NCI-H345 (cell line): ENCODE measurements around the gene RASA3.

Source experiments
- DNase-seq: peaks from one replicate; lab custom pipeline; 2025; lab: John Stamatoyannopoulos, UW

The RASA3 gene

GRCh38 chr13:114019367-114019766, 113.1 kb downstream of the RASA3 start:
- no peak for DNase-seq

DNA sequence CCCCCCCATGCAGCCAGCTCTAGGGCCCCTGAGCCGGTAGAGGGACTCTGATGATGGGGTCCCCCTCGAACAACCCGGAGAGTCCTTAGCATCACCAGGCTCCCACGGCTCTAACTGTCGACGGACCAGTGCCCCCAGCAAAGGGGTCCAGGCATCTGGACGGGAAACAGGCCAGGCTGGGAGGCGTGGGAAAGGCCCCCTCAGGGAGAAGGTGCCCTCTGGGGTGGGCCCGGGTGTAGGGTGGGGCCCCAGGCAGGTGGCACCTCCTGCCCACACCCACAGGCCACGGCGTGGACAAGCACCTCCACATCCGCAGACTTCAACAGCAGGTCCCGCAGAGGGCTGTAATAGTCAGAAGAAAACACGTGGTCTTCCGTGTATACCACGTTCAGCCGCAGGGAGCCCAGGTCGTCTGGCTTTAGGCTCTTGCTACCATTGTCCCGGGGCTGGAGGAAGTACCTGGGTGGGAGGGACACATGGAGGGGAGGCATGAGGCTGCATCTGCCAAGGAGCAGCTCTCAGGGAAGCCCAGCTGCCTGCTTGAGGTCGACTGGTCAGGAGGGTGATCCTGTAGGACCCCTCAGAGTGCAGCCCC, 113.9 kb downstream of the RASA3 start:
- no peak for DNase-seq

- no peak for DNase-seq
These were observed 114.5 kb downstream of the RASA3 start for GRCh38 chr13:114017966-114018365.

GRCh38 chr13:114017028-114017630, 115.3 kb downstream of the RASA3 start:
- no peak for DNase-seq

GRCh38 chr13:114016321-114017027, 115.9 kb downstream of the RASA3 start:
- DNase-seq: no peak

- no peak for DNase-seq
These were observed 116.5 kb downstream of the RASA3 start for GRCh38 chr13:114015969-114016295.

DNA sequence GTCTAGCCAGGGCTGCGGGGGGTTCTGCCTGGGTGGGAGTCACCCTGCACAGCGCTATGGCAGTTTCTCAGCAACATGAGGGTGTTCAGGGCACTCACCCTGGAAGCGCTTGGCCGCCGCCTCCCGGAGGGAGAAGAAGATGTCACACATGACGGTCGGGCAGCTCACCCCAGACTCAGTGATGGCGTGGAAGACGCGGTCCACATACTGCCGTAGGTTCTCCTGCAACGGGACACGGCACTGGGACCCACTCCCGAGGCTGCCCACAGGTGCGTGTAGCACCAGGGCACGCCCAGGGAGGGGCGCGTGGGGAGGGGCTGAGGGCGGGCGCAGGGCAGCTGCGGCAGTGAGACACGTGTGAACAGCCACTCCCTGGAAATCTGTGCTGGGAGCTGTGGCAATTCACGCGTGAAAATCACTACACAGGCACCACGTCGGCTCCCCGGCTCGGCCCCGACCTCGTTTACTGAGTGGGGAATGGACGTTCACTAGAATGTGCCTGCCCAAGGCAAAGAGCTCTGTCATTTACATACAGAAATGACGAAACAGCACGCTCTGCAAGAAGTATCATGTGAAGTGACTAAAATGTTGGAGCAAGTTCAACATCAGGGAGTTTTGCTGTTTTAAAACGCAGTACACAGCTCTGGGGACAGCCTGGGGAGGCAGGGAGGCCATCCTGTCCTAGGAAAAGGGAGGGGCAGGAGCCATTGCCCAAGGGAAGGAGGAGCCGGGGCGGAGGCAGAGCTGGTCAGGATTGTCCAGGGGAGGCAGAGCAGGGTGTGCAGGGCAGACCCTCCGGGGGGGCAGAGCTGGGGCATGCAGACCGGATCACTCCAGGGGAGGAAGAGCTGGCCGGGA, 117.1 kb downstream of the RASA3 start:
- DNase-seq: no peak

DNA sequence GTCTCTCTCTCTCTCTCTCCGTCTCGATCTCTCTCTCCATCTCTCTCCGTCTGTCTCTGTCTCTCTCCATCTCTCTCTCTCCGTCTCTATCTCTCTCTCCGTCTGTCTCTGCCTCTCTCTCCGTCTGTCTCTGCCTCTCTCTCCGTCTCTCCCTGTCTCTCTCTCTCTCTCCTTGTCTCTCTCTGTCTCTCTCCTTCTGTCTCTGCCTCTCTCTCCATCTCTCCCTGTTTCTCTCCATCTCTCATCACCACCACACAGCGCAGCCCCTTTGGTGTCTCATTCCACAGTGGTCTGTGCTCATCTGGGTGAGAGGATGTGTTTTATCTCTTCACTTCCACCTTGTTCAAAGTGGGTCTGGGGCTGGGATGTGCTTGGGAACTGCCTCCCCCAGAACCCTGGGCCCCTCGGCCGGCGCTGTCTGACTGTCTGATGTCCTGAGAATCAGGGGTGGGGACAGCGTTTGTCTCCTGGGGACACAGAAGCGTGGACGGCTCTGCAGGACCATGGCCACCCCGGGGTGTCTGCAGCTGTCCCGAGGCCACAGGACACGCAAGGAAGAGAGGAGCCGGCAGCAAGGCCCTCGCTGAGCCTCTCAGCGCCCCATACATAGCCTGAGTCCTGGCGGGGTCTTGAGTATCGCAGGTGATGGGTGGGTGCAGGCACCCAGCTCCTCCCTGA, 118.3 kb downstream of the RASA3 start:
- no peak for DNase-seq

GRCh38 chr13:114013336-114013735, 119.1 kb downstream of the RASA3 start:
- DNase-seq: no peak

DNA sequence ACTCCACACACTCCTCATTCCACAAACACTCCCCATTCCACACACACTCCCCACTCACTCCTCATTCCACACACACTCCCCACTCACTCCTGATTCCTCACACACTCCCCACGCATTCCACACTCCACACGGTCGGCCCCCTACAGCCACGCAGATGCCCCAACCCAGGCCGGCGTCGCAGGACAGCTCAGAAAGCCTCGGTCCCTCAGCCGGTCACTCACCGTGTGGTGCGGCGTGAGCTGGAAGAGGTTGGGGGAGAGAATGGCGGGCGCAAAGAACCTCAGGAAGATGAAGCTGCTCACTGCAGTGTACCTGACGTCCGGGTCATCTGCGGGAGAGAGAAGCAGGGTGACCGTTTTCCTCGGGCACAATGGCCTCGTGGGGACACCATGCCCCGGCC, 119.5 kb downstream of the RASA3 start:
- DNase-seq: no peak

- no peak for DNase-seq
These were observed 120.3 kb downstream of the RASA3 start for GRCh38 chr13:114012141-114012540.

- no peak for DNase-seq
These were observed 121.2 kb downstream of the RASA3 start for GRCh38 chr13:114011226-114011625.

DNA sequence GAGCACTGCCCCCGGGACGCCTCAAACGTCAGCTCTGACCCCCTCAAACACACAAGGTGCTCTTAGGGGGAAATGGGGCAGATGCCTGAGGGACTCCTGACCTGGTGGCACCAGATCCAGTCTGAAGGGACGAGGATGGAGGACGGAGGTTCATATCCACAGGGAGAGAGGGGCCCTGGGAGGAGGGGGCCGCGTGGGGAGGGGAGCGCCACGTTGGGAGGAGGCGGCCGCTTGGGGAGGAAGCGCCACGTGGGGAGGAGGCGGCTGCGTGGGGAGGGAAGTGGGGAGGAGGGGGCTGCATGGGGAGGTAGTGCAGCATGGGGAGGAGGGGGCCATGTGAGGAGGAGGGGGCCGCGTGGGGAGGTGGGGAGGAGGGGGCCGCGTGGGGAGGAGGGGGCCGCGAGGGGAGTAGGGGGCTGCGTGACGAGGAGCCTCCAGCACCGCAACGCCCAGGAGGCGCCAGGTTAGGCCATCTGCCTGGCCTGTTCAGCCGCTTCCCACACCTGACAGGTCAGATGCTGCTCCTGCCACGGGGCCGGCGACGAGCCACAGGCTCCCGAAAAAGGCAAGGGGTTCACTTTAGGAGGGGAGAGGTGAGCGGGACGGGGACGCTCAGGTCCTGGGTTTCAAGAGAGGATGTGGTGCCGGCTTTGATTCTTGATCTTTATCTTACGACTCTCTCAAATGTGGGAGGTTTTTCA, 121.9 kb downstream of the RASA3 start:
- no peak for DNase-seq

DNA sequence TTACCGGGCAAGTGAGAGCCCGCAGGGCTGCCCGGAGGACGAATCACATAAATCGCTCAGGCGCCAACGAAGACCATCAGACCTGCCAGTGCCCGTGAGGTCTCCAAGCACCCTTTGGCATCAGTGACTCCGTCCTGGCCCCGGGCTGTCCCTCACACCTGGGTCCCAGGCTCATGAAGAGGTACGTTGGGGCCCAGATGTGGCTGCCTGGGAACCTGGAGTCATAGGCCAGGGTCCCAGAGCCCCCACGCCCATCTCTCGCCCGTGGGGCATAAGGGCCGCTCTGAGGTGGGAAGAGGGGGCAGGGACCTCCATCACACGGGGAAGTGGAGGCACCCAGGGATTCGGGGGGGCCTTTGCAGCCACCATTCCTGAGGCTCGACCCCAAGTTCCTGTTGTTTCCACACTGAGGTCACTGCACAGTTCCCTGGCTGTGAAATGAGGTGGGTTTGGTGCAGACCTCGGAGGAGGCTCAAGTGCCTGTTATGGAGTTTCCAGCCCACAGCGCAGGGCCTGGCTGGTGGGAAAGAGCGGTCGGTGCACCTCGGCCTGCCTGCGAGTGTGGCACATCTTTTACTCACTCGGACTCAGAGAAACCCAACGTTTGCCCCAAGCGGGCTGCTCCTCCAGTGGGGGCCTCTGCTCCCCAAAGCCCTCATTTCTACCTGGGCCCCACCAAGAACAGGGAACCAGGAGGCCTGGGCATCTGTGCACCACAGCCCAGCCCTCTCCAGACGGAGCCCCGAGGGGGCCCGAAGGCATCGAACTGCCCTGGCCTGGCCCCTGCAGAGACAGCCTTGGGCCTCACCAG, 122.6 kb downstream of the RASA3 start:
- DNase-seq: no peak

DNA sequence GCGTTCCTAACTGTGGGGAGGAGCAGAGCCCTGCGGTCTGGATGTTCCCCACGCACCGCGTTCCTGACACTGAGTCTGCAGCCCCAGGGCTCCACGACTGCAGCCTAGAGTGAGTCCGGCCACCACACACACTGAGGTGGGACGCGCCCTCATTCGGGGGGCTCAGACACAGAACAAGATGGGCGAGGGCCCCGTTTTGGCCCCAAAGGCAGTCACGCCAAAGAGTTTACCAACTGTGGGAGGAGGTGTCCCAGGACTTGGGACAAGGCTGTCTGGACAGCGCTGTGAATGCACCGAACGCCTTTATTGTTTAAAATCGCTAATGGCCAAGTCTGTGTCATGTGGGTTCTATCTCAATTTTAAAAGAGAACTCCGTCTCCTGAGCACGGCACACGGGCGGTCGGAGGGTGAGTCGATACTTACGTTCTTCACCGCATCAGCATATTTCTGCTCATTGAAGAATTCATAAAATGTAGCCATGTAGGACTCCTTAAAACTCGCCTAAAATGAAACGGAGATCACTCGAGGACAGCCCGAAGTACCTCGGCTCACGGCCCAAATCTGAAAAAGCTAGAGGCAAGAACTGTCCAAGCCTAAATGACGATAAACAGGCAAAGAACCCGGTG, 123.3 kb downstream of the RASA3 start:
- no peak for DNase-seq

GRCh38 chr13:114007566-114007965, 124.9 kb downstream of the RASA3 start:
- DNase-seq: no peak

DNA sequence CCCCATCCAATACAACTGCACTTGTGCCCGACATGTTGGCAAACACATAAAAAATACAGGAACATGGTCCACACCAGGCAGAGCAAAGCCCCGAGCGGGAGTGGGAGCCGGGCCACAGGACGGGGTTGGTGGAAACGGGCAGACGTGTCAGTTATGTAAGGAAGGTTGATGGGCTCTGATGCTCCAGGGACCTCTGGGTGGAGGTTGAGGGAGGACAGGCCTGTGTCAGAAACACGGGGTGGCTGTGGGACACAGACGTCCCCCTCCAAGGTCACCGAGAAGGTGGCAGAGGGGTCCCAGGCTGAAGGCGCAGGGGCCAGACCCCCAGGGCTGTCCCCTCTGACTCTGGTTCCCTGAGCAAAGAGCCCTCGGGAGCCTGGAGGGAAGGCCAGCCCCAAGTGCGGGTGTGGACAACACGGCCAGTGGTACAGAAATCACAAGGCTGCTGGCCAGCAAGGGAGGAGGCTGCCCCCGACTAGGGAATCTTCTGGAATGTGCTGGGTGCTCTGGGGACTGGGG, 127.2 kb downstream of the RASA3 start:
- no peak for DNase-seq

- no peak for DNase-seq
These were observed 127.8 kb downstream of the RASA3 start for GRCh38 chr13:114004420-114005205.

DNA sequence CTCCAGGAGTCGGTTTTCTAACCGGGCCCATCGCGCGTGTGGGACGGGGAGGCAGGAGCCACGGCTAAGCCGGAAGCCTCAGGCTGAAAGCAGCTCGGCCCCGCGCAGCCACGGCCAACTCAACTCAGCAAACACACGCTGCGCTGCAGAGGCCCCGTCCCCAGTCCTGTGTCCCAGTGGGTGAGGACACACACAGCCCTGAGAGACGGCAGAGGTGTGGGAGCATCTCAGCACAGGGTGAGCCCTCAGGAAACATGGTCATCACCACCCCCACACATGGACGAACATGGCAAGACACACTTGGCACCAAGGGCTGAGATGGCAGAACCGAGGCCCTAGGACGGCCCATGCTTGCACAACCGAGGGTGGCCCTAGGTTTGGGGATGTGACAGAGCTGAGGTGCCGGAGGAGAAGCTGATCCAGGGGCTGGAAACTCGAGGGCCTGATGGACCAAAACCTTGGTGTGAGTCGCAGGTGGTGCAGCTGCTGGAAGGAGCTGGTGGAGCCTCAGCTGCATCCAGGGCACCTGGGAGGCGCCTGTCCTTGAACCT, 129.6 kb downstream of the RASA3 start:
- DNase-seq: no peak
